ENCODE measurements around the gene VPS13D. TPM values are rescaled to one million over a fixed set of nuclear protein-coding genes. Genes with fewer than 3 reads are reported as not detected.
A peak's percentile ranks its signal among the peaks of the same experiment; 100 is the strongest.

VPS13D gene
- total RNA-seq, 2 experiments from 2014 or later: 32.5 to 39.9 TPM

DNA sequence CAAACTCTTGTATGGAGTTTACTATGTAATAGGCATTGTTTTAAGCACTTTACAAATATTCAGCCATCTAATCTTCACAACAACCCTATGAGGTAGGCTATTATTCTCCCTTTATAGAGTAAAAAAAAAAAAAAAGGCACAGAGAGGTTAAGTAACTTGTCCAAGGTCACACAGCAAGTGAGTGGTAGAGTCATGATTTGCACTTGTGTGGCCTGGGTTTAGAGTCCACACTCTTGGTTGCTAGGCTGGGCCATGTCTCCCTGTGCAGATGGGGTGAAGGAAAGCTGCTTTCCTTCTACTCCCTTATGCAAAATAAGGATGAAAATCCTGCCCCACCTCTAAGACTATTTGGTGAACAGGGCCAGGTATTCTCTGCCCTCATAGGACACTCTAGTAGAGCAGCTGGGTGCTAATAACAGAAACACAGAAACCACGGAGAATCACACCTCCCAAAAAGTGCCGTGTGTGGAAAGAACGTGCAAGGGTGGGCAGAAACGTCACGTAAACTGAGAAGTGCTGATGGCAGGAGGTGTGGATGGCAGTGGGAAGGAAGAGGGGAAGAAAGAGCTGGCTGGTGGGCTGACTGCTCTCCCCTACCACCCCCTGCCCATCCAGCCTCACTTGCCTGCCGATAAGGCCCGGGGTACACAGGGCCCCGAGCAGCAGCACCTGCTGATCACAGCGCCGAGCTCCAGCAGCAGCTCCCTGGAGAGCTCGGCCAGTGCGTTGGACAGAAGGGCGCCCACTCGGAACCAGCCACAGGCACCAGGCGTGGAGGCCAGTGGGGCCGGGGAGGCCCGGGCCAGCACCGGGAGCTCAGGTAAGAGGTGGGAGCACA, 28.3 kb upstream of the VPS13D start:
- H3K9me3 Mint-ChIP-seq (ENCODE audit: insufficient read depth): no peaks in the 10 kb centered on the region
- CTCF ChIA-PET: interaction anchor here (0.7 to 13.5 kb wide), 7 partner anchors 13 to 289 kb away, joined by 3 to 369 read pairs (median 5); no protein-coding TSS in a partner anchor
- DNase-seq: no peak
- peak; percentile 23 for ATAC-seq
- peak overlapping the region; percentile 80 for H3K27ac Mint-ChIP-seq
- H3K36me3 Mint-ChIP-seq (ENCODE audit: low read depth): peaks cover 72% of the 10 kb centered on the region
- POLR2A ChIA-PET: interaction anchor here (1.0 kb wide), 1 partner anchor 19 kb away, joined by 3 read pairs; no protein-coding TSS in a partner anchor
- H3K4me1 Mint-ChIP-seq (ENCODE audit: low read depth): peaks cover 68% of the 10 kb centered on the region
- no peak overlapping the region for H3K4me3 Mint-ChIP-seq
- no peaks in the 10 kb centered on the region for H3K27me3 Mint-ChIP-seq (ENCODE audit: low read depth)

- H3K4me1 Mint-ChIP-seq (ENCODE audit: low read depth): peaks cover 68% of the 10 kb centered on the region
- H3K4me3 Mint-ChIP-seq: no peak overlapping the region
- peak overlapping the region; percentile 71 for H3K27ac Mint-ChIP-seq
- POLR2A ChIA-PET: interaction anchor here (0.7 kb wide), 1 partner anchor 14 kb away, joined by 3 read pairs; no protein-coding TSS in a partner anchor
- DNase-seq (no peak), ATAC-seq (no peak)
- H3K9me3 Mint-ChIP-seq (ENCODE audit: insufficient read depth): no peaks in the 10 kb centered on the region
- CTCF ChIA-PET: interaction anchor here (0.7 to 13.5 kb wide), 7 partner anchors 13 to 289 kb away, joined by 3 to 369 read pairs (median 5); no protein-coding TSS in a partner anchor
- peaks cover 74% of the 10 kb centered on the region for H3K36me3 Mint-ChIP-seq (ENCODE audit: low read depth)
- no peaks in the 10 kb centered on the region for H3K27me3 Mint-ChIP-seq (ENCODE audit: low read depth)
Observed at GRCh38 chr1:12202190-12202497, 27.7 kb upstream of the VPS13D start.

DNA sequence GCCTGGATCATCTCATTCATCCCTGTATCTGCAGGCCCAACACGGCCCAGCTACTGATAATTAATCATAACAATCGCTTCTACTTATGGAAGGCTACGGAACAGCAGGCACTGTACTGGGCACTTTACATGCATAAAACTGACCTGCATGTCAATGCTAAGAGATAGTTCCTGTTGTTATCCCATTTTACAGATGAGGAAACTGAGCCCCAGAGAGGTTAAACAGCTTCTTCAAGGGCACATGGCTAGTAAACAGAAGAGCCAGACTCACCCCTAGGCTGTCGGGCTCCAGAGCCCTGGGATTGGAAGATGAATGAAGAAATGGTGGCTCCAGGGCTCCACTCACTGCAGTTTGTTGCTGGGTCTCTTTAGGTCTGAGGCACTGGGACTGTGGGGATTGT, 27.3 kb upstream of the VPS13D start:
- ATAC-seq: no peak
- no peak overlapping the region for H3K4me3 Mint-ChIP-seq
- peaks cover 68% of the 10 kb centered on the region for H3K4me1 Mint-ChIP-seq (ENCODE audit: low read depth)
- H3K9me3 Mint-ChIP-seq (ENCODE audit: insufficient read depth): no peaks in the 10 kb centered on the region
- no peak for DNase-seq
- peaks cover 72% of the 10 kb centered on the region for H3K36me3 Mint-ChIP-seq (ENCODE audit: low read depth)
- H3K27ac Mint-ChIP-seq: peak overlapping the region; percentile 71
- ChIA-PET POLR2A (interaction anchor here (0.7 kb wide), 1 partner anchor 14 kb away, joined by 3 read pairs; no protein-coding TSS in a partner anchor), CTCF (interaction anchor here (0.7 to 13.5 kb wide), 7 partner anchors 20 to 288 kb away, joined by 3 to 369 read pairs (median 5); no protein-coding TSS in a partner anchor)
- no peaks in the 10 kb centered on the region for H3K27me3 Mint-ChIP-seq (ENCODE audit: low read depth)

GRCh38 chr1:12203216-12204007, 26.4 kb upstream of the VPS13D start:
- Mint-ChIP-seq H3K36me3 (ENCODE audit: low read depth) (peaks cover 74% of the 10 kb centered on the region), H3K9me3 (ENCODE audit: insufficient read depth) (no peaks in the 10 kb centered on the region), H3K4me1 (ENCODE audit: low read depth) (peaks cover 70% of the 10 kb centered on the region), H3K27ac (peak overlapping the region; percentile 71), H3K27me3 (ENCODE audit: low read depth) (no peaks in the 10 kb centered on the region), H3K4me3 (no peak overlapping the region)
- POLR2A ChIA-PET: interaction anchor here (1.0 to 2.6 kb wide), 2 partner anchors 53 to 295 kb away, joined by 4 to 10 read pairs; no protein-coding TSS in a partner anchor
- ATAC-seq (no peak), DNase-seq (no peak)
- CTCF ChIA-PET: interaction anchor here (1.1 to 13.5 kb wide), 5 partner anchors 26 to 81 kb away, joined by 3 to 369 read pairs (median 6); no protein-coding TSS in a partner anchor

DNA sequence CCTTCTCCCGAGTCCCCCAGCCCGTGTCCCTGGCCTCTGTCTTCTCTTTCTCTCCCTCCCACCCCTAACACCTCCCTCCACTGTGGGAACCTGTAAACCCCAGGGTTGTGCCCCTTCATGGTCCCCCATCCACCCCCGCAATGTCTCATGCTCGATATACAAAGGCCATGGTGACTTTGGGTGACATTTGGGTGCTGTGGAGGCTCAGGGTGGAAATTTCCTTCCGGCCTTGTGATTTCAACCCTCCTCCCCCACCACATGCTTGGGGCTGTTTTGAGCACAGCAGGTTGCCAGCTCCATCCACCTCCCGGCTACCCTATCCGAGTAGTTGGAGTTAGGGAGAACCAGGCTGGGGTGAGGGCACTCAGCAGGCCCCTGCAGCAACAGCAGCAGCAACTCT, 25.7 kb upstream of the VPS13D start:
- Mint-ChIP-seq H3K4me3 (no peak overlapping the region), H3K27ac (peak overlapping the region; percentile 71), H3K27me3 (ENCODE audit: low read depth) (no peaks in the 10 kb centered on the region), H3K36me3 (ENCODE audit: low read depth) (peaks cover 79% of the 10 kb centered on the region), H3K4me1 (ENCODE audit: low read depth) (peaks cover 75% of the 10 kb centered on the region), H3K9me3 (ENCODE audit: insufficient read depth) (no peaks in the 10 kb centered on the region)
- CTCF ChIA-PET: interaction anchor here (0.8 to 13.5 kb wide), 3 partner anchors 30 to 81 kb away, joined by 3 to 369 read pairs (median 4); no protein-coding TSS in a partner anchor
- ATAC-seq (peak; percentile 38), DNase-seq (peak; percentile 55)
- POLR2A ChIA-PET: interaction anchor here (0.8 to 2.6 kb wide), 3 partner anchors 46 to 296 kb away, joined by 3 to 10 read pairs (median 4); no protein-coding TSS in a partner anchor

- ATAC-seq: no peak
- H3K27me3 Mint-ChIP-seq (ENCODE audit: low read depth): no peaks in the 10 kb centered on the region
- CTCF ChIA-PET: interaction anchor here (0.6 to 13.5 kb wide), 5 partner anchors 31 to 82 kb away, joined by 3 to 369 read pairs (median 3); no protein-coding TSS in a partner anchor
- H3K4me1 Mint-ChIP-seq (ENCODE audit: low read depth): peaks cover 76% of the 10 kb centered on the region
- H3K27ac Mint-ChIP-seq: peak overlapping the region; percentile 71
- peaks cover 77% of the 10 kb centered on the region for H3K36me3 Mint-ChIP-seq (ENCODE audit: low read depth)
- no peaks in the 10 kb centered on the region for H3K9me3 Mint-ChIP-seq (ENCODE audit: insufficient read depth)
- no peak overlapping the region for H3K4me3 Mint-ChIP-seq
- no peak for DNase-seq
- POLR2A ChIA-PET: interaction anchor here (0.8 to 2.6 kb wide), 4 partner anchors 28 to 297 kb away, joined by 3 to 10 read pairs (median 4); no protein-coding TSS in a partner anchor
Observed at GRCh38 chr1:12204754-12205658, 24.8 kb upstream of the VPS13D start.

DNA sequence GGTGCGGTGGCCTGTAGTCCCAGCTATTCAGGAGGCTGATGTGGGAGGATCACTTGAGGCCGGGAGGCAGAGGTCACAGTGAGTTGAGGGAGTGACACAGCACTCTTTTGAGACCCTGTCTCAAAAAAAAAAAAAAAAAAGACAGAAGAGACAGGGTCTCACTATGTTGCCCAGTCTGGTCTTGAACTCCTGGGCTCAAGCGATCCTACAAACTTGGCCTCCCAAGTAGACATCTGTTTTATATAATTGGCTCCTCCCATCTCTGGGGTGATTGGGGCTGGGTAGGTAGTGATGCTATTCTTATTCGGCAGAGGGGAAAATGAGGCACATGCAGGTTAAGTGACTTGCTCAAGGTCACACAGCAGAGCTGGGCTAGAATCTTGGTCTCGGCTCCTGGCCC, 23.6 kb upstream of the VPS13D start:
- no peak for ATAC-seq
- Mint-ChIP-seq H3K27ac (peak overlapping the region; percentile 79), H3K27me3 (ENCODE audit: low read depth) (no peaks in the 10 kb centered on the region), H3K36me3 (ENCODE audit: low read depth) (peaks cover 72% of the 10 kb centered on the region), H3K4me3 (no peak overlapping the region), H3K4me1 (ENCODE audit: low read depth) (peaks cover 81% of the 10 kb centered on the region), H3K9me3 (ENCODE audit: insufficient read depth) (no peaks in the 10 kb centered on the region)
- POLR2A ChIA-PET: interaction anchor here (1.2 kb wide), 1 partner anchor 81 kb away, joined by 3 read pairs; no protein-coding TSS in a partner anchor
- CTCF ChIA-PET: interaction anchor here (13.5 kb wide), 1 partner anchor 84 kb away, joined by 369 read pairs; no protein-coding TSS in a partner anchor
- no peak for DNase-seq

DNA sequence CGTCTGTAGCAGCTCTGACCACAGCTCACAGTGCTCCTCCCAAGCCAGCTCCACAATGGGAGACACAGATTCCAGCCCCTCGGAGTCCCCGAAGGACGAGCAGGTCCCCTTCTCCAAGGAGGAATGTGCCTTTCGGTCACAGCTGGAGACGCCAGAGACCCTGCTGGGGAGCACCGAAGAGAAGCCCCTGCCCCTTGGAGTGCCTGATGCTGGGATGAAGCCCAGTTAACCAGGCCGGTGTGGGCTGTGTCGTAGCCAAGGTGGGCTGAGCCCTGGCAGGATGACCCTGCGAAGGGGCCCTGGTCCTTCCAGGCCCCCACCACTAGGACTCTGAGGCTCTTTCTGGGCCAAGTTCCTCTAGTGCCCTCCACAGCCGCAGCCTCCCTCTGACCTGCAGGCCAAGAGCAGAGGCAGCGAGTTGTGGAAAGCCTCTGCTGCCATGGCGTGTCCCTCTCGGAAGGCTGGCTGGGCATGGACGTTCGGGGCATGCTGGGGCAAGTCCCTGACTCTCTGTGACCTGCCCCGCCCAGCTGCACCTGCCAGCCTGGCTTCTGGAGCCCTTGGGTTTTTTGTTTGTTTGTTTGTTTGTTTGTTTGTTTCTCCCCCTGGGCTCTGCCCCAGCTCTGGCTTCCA, 22.9 kb upstream of the VPS13D start:
- no peak overlapping the region for H3K4me3 Mint-ChIP-seq
- no peaks in the 10 kb centered on the region for H3K9me3 Mint-ChIP-seq (ENCODE audit: insufficient read depth)
- CTCF ChIA-PET: interaction anchor here (0.6 to 13.5 kb wide), 3 partner anchors 29 to 84 kb away, joined by 3 to 369 read pairs (median 26); no protein-coding TSS in a partner anchor
- H3K36me3 Mint-ChIP-seq (ENCODE audit: low read depth): peaks cover 66% of the 10 kb centered on the region
- H3K4me1 Mint-ChIP-seq (ENCODE audit: low read depth): peaks cover 79% of the 10 kb centered on the region
- POLR2A ChIA-PET: no interaction called here
- no peak for DNase-seq
- no peak for ATAC-seq
- peak overlapping the region; percentile 49 for H3K27ac Mint-ChIP-seq
- no peaks in the 10 kb centered on the region for H3K27me3 Mint-ChIP-seq (ENCODE audit: low read depth)

DNA sequence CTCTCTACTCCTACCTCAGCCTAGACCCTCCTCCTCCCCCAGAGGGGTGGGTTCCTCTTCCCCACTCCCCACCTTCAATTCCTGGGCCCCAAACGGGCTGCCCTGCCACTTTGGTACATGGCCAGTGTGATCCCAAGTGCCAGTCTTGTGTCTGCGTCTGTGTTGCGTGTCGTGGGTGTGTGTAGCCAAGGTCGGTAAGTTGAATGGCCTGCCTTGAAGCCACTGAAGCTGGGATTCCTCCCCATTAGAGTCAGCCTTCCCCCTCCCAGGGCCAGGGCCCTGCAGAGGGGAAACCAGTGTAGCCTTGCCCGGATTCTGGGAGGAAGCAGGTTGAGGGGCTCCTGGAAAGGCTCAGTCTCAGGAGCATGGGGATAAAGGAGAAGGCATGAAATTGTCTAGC, 21.6 kb upstream of the VPS13D start:
- Mint-ChIP-seq H3K4me1 (ENCODE audit: low read depth) (peaks cover 69% of the 10 kb centered on the region), H3K4me3 (no peak overlapping the region), H3K36me3 (ENCODE audit: low read depth) (peaks cover 56% of the 10 kb centered on the region), H3K27ac (peak overlapping the region; percentile 78), H3K27me3 (ENCODE audit: low read depth) (peaks cover 1% of the 10 kb centered on the region), H3K9me3 (ENCODE audit: insufficient read depth) (no peaks in the 10 kb centered on the region)
- POLR2A ChIA-PET: no interaction called here
- CTCF ChIA-PET: interaction anchor here (0.6 to 13.5 kb wide), 8 partner anchors 12 to 86 kb away, joined by 3 to 369 read pairs (median 4); no protein-coding TSS in a partner anchor
- ATAC-seq (no peak), DNase-seq (no peak)
